DND-41 (cell line): ENCODE measurements around the gene CIAO1.

ENCODE experiments used
- EZH2 ChIP-seq: IDR thresholded peaks from 3 replicates; pipeline ENCODE4 v1.6.1; 2012; ENCODE audit warnings: borderline replicate concordance, low read depth, mild to moderate bottlenecking, moderate library complexity, low read length, inconsistent platforms; ENCODE audit not compliant: severe bottlenecking
- TF ChIP-seq, protein P1 (sequence below): IDR thresholded peaks from 2 replicates; pipeline ENCODE4 v1.5.1; 2012; ENCODE audit warnings: borderline replicate concordance, low read length, moderate library complexity, mild to moderate bottlenecking; ENCODE audit not compliant: poor library complexity, severe bottlenecking; ENCODE audit errors: extremely low read depth

DNA sequence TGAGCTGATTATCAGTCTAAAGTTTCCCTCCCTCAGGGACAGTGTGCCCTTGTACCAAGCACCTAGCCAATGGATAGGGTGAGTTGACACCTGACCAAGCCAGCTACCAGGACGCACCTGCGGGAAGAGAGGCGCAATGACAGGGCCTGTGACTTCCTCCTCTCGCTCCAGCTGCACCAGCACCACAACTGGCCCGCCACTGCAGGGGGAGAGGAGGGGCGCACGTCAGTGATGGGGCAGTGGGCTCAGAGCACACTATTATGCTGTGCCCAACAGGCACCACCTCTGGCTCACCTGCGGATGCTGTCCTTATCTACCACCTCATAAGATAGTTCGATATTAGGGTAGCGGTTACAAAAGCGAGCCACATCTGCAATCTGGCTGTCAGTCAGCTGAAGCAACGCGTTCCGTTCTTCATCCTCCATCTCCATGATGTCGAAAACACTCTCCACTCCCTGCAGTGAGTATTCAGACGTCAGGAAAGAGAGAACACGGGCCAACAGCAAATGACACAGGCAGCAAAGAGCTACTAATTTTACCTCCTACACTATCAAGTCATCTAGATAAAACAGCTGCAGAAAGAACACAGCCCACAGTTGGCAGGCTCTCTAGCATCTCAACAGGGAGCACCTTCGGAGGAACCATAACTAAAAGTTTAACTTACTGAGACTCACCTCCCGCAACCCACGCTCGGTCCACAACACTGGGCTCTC is 10.9 kb downstream of the CIAO1 start:
- TF ChIP-seq, protein P1, sequence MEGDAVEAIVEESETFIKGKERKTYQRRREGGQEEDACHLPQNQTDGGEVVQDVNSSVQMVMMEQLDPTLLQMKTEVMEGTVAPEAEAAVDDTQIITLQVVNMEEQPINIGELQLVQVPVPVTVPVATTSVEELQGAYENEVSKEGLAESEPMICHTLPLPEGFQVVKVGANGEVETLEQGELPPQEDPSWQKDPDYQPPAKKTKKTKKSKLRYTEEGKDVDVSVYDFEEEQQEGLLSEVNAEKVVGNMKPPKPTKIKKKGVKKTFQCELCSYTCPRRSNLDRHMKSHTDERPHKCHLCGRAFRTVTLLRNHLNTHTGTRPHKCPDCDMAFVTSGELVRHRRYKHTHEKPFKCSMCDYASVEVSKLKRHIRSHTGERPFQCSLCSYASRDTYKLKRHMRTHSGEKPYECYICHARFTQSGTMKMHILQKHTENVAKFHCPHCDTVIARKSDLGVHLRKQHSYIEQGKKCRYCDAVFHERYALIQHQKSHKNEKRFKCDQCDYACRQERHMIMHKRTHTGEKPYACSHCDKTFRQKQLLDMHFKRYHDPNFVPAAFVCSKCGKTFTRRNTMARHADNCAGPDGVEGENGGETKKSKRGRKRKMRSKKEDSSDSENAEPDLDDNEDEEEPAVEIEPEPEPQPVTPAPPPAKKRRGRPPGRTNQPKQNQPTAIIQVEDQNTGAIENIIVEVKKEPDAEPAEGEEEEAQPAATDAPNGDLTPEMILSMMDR: no peak
- TF ChIP-seq EZH2: no peak
